ENCODE data around the gene ARAP2.
A peak's percentile ranks its signal among the peaks of the same experiment; 100 is the strongest.

Gene ARAP2

GRCh38 chr4:36038491-36038890, 205.8 kb downstream of the ARAP2 start:
- no peak for FAIRE-seq

GRCh38 chr4:36037127-36037526, 207.2 kb downstream of the ARAP2 start:
- FAIRE-seq = no peak

GRCh38 chr4:36029951-36030350, 214.4 kb downstream of the ARAP2 start:
- peak; percentile 94 for FAIRE-seq

- FAIRE-seq = no peak
Measured at GRCh38 chr4:36027203-36027602, 217.1 kb downstream of the ARAP2 start.

DNA sequence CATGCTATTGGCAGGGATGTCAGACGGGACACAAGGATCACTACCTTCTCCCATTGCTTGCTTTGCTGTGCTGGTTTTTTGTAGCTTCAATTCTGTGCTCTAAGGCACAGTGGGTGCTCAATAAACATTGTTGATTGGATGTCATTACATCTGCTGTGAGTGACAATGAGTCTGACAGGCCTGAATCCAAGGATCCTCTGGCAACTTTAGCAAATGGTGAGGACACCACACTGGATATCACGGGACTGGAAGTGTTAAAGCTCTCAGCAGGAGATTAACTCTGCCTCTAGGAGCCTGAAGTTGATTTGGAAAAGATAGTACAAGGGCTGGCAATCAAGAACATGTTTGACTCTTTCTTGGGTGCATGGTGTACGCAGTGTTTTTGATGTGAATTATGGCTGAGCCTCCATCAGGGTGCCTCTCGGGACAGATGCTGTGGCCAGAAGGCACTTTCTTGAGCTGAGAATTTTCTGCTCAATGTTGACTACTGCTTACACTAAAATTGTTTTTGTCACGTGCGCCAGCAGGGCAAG, 217.9 kb downstream of the ARAP2 start:
- no peak for FAIRE-seq

- FAIRE-seq = no peak
Measured at GRCh38 chr4:36024901-36025660, 219.2 kb downstream of the ARAP2 start.

GRCh38 chr4:36020351-36020750, 224.0 kb downstream of the ARAP2 start:
- FAIRE-seq = no peak

Measured in endometrium (tissue), 2 donors.